SHP77 treated with DMSO at 0.1 percent for 48 hours (cell line): ENCODE data around the gene ORAI3.

Experiments
- DNase-seq: peaks from one replicate; lab custom pipeline; 2025; lab: John Stamatoyannopoulos, UW

The ORAI3 gene

DNA sequence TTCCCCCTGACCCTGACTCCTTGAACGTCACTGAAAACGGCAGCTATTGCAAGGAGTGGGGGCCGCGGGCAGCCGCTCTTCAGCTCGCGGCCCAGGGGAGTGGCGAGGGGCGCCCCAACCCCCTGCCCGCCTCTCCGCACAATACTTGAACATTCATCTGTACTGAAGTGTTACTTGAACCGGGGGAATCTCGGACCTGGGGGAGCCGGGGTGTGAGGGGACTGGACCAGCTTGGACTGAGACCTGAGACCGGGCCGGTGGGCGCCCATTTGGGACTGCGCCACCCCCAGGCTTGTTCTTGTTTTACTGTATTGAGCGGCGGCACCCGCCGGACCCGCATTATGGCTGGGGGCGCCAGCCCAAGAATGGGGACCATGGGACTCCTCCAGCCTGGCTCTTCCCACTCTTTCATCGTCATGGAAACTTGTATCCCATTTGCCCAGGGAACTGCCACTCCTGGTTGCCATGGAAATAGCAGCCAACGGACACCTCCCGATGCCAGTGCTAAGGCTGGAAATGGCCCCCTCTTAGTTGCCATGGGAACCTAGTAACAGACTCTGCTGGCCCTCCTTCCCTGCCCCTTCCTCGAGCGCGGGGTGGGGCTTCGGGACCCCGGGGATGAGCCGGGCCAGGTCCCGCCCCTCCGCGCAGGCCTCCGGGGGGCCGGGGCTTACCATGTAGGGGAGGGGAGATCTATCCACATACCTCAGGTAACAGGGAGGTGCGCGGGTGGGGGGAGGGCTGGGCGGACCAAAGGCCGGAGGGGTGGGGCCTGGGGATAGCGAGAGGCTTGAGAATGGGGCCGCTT lies 805 bp upstream of the ORAI3 start:
- peak; percentile 45 for DNase-seq

DNA sequence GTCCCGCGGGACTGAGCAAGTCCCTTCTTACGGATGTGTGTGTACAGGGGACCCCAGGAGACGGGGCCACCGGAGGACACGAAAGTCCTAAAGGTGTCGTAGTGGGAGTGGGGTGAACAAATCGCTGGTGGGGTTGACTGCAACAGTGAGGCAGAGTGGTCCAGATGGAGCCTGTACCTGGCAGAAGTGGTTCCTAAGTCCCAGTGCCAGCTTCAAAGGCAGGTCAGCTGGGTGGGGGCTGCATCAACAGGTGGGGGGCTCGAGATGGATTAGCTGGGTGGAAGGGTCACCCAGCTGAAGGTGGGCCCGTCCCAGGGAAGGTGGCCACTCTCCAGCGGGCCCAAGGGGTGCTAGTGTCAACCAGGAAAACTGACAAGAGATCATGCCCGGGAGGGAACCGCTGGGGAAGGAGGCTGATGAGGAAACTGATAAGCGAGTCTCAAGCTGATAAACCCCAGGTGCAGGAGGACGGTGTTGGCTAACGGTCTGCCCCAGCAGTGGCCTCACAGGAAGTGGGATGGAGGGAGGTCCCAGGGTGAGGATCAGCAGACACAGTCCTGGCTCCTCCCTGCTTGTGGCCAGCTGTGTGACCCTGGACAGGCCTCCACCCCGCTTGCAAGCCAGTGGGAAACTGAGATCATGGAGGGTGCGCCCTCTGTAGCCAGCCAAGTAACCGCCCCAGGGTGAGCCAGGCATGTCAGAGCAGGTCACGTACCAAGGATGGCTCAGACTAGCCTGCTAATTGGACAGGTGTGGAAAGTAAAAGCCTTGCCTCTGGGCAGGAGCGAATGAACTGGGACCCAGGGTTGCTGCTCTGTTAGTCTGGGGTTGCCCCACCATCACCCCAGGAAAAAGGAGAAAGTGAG lies 1.0 kb downstream of the ORAI3 start:
- DNase-seq, result peak; percentile 59

- DNase-seq, result no peak
These were observed 1.7 kb downstream of the ORAI3 start for GRCh38 chr16:30950516-30951065.

GRCh38 chr16:30951193-30951592 lies 2.3 kb downstream of the ORAI3 start:
- no peak for DNase-seq

DNA sequence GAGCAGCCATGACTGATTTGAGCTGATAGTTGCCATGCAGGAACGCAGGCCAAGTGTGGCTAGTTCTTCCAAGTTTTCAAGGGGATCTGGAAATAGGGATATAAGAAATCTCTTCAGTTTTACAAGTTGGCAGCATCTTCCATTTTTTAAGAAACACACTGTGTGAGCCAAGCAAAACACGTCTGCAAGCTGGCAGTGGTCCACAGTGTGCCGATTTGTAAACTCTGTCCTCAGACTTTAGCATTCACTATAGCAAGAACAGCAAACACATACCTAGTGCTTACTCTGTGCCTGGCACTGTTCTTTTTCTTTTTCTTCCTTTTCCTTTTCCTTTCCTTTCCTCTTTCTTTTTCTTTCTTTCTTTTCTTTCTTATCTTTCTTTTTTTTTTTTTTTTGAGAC lies 2.9 kb downstream of the ORAI3 start:
- no peak for DNase-seq

DNA sequence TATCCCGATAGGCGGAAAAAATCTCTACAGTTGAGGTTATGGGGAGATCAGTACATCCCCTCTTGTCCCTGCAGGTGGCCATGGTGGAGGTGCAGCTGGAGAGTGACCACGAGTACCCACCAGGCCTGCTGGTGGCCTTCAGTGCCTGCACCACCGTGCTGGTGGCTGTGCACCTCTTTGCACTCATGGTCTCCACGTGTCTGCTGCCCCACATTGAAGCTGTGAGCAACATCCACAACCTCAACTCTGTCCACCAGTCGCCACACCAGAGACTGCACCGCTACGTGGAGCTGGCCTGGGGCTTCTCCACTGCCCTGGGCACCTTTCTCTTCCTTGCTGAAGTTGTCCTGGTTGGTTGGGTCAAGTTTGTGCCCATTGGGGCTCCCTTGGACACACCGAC lies 4.2 kb downstream of the ORAI3 start:
- no peak for DNase-seq

- DNase-seq, result peak; percentile 79
These were observed 4.8 kb downstream of the ORAI3 start for GRCh38 chr16:30953511-30954124.

- DNase-seq, result no peak
These were observed 6.1 kb downstream of the ORAI3 start for GRCh38 chr16:30954993-30955392.

GRCh38 chr16:30956601-30957455 lies 8.0 kb downstream of the ORAI3 start:
- DNase-seq, result peak; percentile 65

GRCh38 chr16:30957456-30958174 lies 8.7 kb downstream of the ORAI3 start, which contains the start of gene SETD1A:
Gene SETD1A, plus strand, starts transcription at chr16:30957754. Its CDS starts 978 bp downstream, at chr16:30958732.
- DNase-seq, result peak; percentile 82

- DNase-seq, result no peak
These were observed 9.6 kb downstream of the ORAI3 start for GRCh38 chr16:30958175-30959079.

DNA sequence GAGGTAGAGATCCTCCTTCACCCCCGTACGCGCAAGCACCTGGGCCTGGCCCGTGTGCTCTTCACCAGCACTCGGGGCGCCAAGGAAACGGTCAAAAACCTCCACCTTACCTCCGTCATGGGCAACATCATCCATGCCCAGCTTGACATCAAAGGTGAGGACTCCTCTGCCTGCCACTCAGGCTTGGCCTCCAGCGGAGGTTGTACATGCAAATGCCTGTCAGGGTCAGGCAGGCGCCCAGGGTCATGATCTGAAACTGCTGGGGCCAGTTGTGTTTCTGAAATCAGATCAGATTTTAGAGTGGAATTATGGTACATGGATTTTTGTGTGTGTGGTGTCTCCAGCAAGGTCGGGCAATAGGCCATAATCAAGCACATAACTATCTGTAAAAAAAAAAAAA lies 12.5 kb downstream of the ORAI3 start:
- DNase-seq, result no peak

GRCh38 chr16:30963925-30964511 lies 15.2 kb downstream of the ORAI3 start:
- no peak for DNase-seq

GRCh38 chr16:30964574-30965226 lies 15.8 kb downstream of the ORAI3 start:
- no peak for DNase-seq

DNA sequence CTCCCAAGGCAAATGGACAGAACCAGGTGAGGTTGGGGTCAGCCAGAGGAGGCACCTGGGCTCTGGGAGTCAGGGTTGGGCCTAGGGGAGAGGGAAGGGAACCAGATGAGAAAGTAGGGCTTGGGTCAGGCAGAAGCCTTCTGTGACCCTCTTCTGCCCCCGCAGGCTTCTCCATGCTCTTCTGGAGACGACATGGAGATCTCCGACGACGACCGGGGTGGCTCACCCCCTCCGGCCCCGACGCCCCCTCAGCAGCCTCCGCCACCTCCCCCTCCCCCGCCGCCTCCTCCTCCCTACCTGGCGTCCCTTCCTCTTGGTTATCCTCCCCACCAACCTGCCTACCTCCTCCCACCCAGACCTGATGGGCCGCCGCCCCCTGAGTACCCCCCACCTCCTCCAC lies 16.6 kb downstream of the ORAI3 start:
- DNase-seq, result no peak

DNA sequence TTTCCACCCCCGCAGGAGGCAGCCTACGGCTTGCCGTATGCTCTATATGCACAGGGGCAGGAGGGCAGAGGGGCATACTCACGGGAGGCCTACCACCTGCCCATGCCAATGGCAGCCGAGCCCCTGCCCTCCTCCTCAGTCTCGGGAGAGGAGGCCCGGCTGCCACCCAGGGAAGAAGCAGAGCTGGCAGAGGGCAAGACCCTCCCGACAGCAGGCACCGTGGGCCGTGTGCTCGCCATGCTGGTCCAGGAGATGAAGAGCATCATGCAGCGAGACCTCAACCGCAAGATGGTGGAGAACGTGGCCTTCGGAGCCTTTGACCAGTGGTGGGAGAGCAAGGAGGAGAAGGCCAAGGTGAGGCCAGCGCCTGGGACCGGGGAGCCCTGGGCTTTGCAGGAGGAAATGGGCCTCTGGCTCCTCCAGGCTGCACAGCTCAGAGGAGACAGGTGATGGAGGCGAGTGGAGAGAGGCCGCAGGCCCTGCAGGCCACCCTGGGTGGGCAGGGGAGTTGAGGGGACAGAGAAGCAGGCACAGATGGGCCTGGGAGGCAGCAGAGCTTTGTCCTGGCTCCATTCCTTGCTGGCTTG lies 17.3 kb downstream of the ORAI3 start:
- no peak for DNase-seq

DNA sequence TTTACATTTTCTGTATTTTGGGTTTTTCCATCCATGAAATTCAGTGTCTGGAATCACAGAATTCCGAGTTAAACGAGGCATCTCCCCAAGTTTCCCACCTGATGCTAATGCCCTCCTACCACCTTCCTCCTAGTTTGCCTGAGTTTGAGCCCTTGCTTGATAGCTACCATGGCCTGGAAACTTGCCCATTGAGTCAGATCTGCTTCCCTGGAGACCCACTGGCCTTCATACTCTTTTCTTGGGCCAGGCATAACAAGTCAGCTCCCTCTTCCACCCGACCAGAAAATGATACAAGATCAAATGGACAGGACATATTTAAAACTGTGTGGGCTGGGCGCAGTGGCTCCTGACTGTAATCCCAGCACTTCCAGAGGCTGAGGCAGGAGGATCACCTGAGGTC lies 18.9 kb downstream of the ORAI3 start:
- DNase-seq, result no peak

GRCh38 chr16:30969246-30969842 lies 20.5 kb downstream of the ORAI3 start:
- no peak for DNase-seq
